Renal cortex interstitium (tissue), 11 donors: ENCODE results near the gene SERGEF. TPM values are rescaled to one million over a fixed set of nuclear protein-coding genes. Genes with fewer than 3 reads are reported as not detected.
"Not testable (repeated sequence)": the region's sequence is repeated elsewhere in the genome, so short reads cannot be mapped to it uniquely, and the experiment has no call there.

Experiments used
- DNase-seq, 11 donors: peaks; one replicate each; pipeline ENCODE4 v3.0.0-alpha.2; 2013; ENCODE audit warnings: low read depth in 9 of 11, low spot score in 4 of 11; ENCODE audit errors: extremely low read depth in 1 of 11
- polyA plus RNA-seq, 3 donors: library from polyadenylated mRNA; unstranded; fragments of 120-200 nt; gene quantifications; one replicate each; pipeline ENCODE4 v1.2.1, GENCODE V29; 2013; ENCODE audit not compliant: insufficient read length in 3 of 3

The SERGEF gene
- polyA plus RNA-seq, 3 donors = 19.9 to 20.8 (median 20.4) TPM

GRCh38 chr11:18010977-18011586 lies 1.8 kb downstream of the SERGEF start:
- no peak for DNase-seq

GRCh38 chr11:18010121-18010670 lies 2.7 kb downstream of the SERGEF start:
- DNase-seq = no peak

DNA sequence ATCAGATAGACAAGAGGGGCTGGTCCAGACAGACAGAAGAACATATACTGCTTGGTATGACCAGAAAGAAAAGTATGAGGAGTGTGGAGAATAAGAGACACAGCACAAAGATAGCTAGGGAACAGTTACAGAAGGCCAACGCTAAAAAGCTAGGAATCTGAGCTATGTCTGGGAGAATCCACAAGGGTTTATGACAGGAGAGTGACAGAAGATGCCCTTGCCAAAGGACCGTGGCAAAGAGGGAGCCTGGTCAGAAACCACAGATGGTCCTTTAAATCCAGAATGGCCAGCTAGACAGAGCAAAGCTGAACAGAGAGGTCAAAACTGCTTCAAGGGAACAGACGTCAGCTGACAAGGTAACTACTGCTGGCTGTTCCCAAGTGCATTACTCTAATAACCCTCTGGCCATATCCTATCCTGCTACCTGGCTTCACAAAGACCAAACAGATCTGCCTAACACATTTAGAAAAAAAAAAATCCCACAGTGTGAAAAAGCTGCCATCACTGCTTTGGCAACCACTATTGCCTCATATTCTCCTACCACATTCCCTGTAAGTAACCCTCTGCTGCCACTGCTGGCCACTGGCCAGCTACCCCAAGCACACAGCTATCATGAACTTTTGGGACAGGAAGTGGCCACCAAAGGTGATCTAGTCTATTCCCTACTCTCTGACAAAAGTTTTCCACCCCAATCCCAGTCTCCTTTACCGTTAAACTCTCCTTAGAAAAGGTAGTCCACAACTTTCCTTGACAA lies 7.3 kb downstream of the SERGEF start:
- DNase-seq = no peak

GRCh38 chr11:18001191-18001590 lies 11.7 kb downstream of the SERGEF start:
- DNase-seq = no peak

DNA sequence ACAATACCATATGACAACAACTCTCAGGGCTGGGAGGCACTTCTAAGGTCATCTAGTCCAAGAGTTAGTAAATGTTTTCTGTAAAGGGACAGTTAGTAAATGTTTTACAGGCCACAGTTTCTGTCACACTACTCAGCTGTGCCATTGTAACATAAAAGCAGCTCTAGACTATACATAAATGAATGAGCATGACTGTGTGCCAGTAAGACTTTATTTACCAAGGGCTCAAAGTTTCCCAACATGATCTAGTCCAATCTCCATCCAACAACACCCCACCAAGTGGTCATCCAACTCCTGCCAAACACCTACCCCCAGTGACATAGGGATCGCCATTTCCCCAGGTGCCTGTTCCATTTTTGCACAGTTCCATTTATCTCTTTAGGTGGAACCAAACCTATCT lies 12.1 kb downstream of the SERGEF start:
- DNase-seq = no peak

- not testable (repeated sequence) for DNase-seq
Measured at GRCh38 chr11:18000128-18000527, 12.7 kb downstream of the SERGEF start.

- DNase-seq = no peak
Measured at GRCh38 chr11:17992916-17993315, 19.9 kb downstream of the SERGEF start.

- DNase-seq = no peak
Measured at GRCh38 chr11:17991783-17992433, 20.9 kb downstream of the SERGEF start.

GRCh38 chr11:17989306-17989705 lies 23.5 kb downstream of the SERGEF start:
- no peak for DNase-seq

DNA sequence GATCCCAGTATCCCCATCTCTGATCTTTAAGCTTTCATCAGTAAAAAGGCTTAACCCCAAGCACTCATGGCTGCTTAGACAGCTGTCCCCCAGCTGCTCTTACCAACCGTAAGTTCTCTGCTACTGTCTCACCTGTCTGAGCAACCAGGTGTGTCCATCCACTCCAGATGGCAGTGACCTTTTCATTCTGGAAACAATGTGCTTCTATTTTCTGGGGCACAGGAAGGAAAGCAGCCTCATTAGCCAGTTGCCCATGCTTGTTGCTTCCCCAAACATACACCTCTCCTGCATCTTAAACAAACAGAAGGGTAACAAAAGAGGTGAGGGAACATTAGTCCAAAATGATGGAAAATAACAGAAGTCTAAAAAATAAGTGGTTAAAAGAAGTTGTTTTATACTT lies 24.4 kb downstream of the SERGEF start:
- no peak for DNase-seq

DNA sequence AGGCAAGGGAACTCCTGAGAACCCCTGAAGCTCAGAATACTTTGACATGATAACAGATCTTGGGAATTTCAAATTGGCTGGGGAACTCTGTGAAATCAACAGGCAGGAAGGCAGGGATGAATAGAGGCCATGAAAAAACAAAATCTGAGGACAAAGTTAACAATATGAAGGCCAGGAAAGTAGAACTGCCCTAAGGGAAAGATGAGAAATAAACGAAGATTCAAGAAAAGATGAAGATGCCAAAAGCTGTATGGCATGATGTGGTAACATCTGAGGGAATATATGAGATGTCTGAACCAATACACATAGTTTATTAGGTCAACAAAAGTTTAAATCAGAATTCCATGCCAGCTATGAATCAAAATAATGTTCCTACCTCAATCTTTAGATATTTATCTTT lies 25.0 kb downstream of the SERGEF start:
- DNase-seq = no peak

GRCh38 chr11:17986711-17987220 lies 26.1 kb downstream of the SERGEF start:
- DNase-seq = no peak

- no peak for DNase-seq
Measured at GRCh38 chr11:17986007-17986710, 26.7 kb downstream of the SERGEF start.

GRCh38 chr11:17985517-17985916 lies 27.3 kb downstream of the SERGEF start:
- DNase-seq = no peak

DNA sequence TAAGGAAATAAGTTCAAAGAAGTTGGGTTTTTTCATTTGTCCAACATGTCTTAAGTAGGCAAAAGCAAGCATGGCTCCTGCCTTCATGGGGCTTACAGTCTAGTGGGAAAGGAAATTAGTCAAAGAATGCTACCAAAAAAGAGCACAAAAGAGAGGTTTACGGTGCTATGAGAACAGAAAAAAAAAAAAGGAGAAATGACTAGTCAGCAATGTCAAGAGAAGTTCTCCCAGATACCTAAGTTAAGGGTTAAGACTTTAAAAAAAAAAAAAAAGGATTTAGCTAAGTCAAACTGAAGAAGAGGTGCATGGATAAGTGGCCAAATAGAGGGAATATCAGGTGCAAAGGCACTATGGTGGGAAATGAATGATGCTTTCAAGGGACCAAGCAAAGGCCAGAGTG lies 29.3 kb downstream of the SERGEF start:
- DNase-seq = no peak

DNA sequence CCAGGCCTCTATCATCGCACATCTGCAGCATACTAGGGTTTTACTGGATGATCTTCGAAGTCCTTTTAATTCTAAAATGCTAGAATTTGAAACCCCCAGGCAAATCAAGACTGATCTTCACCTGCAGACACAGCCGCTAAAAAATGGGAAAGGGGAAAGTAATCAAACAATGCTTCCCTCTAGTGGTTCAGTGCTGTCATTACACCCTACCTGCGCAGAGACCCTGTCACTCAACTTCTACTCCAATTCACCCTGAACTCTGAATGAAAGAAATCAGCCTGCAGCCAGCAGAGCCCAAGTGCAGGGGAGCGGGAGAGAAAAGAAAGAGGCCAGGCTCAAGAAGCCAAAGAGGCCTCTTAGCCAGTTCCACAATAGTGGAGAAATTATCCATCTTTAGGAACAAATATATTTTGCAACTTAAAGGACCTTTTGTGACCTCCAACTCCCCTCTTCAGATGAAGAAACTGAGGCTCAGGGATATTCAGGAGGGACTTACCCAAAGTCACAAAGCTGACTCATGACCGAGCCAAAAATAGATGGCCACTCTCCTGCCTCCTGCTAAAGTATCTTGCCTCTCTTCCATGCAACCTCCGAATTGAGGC lies 33.0 kb downstream of the SERGEF start:
- no peak for DNase-seq

- DNase-seq = peak in 1 of 11 donors; percentile 11
Measured at GRCh38 chr11:17978553-17979287, 34.1 kb downstream of the SERGEF start.

GRCh38 chr11:17976651-17977050 lies 36.2 kb downstream of the SERGEF start:
- no peak for DNase-seq
